PC-9 (cell line): ENCODE results near the gene SLC35F4.

ENCODE experiments used
- EZH2 ChIP-seq: fragments of 200-600 bp; sonication (generic); IDR thresholded peaks from 2 replicates; pipeline ENCODE4 v1.8.0; 2017; ENCODE audit warnings: antibody characterized with exemption, low read depth
- TF ChIP-seq, protein P1 (sequence below): fragments of 200-600 bp; sonication (generic); conservative IDR thresholded peaks from 2 replicates; pipeline ENCODE4 v1.6.1; 2017; ENCODE audit warnings: mixed run types, antibody characterized with exemption, mild to moderate bottlenecking, moderate library complexity

DNA sequence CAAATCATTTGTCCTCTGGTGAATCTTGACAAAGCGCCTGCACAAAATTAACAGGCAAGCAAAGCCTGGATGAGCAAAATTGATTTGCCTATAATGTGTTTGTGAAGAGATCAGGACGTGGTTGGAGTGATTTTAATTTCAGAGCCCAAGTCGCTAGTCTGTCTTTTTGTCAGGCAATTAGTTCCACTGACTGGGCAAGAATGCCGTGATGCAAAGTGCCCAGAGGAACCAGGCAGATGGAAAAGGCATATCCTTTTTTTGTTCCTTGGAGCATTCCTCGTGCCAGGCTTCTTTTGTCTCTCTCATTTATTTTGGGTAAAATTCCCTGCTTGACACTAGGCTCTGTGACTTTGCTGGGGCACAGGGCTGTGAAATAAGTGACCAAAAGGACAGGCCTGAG is 306.3 kb downstream of the SLC35F4 start:
- TF ChIP-seq, protein P1, sequence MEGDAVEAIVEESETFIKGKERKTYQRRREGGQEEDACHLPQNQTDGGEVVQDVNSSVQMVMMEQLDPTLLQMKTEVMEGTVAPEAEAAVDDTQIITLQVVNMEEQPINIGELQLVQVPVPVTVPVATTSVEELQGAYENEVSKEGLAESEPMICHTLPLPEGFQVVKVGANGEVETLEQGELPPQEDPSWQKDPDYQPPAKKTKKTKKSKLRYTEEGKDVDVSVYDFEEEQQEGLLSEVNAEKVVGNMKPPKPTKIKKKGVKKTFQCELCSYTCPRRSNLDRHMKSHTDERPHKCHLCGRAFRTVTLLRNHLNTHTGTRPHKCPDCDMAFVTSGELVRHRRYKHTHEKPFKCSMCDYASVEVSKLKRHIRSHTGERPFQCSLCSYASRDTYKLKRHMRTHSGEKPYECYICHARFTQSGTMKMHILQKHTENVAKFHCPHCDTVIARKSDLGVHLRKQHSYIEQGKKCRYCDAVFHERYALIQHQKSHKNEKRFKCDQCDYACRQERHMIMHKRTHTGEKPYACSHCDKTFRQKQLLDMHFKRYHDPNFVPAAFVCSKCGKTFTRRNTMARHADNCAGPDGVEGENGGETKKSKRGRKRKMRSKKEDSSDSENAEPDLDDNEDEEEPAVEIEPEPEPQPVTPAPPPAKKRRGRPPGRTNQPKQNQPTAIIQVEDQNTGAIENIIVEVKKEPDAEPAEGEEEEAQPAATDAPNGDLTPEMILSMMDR: no peak
- no peak for TF ChIP-seq EZH2
